ENCODE results near the gene CFAP299. TPM values are rescaled to one million over a fixed set of nuclear protein-coding genes. Genes with fewer than 3 reads are reported as not detected.
"Not testable (repeated sequence)": the region's sequence is repeated elsewhere in the genome, so short reads cannot be mapped to it uniquely, and the experiment has no call there.

CFAP299 gene
- total RNA-seq, 1 experiment from 2014 or later, result not detected

GRCh38 chr4:80324171-80324570, 11.4 kb upstream of the CFAP299 start:
- no peak for DNase-seq (ENCODE audit: extremely low read depth, low read depth)

- no peak for DNase-seq (ENCODE audit: extremely low read depth, low read depth)
These were observed 3.8 kb upstream of the CFAP299 start for GRCh38 chr4:80331693-80332092.

GRCh38 chr4:80333121-80333520, 2.4 kb upstream of the CFAP299 start:
- no peak for DNase-seq (ENCODE audit: extremely low read depth, low read depth)

- no peak for DNase-seq (ENCODE audit: extremely low read depth, low read depth)
These were observed 962 bp upstream of the CFAP299 start for GRCh38 chr4:80334568-80334967.

GRCh38 chr4:80335226-80335553, 340 bp upstream of the CFAP299 start:
- no peak for DNase-seq (ENCODE audit: extremely low read depth, low read depth)

- peak; percentile 3 for DNase-seq (ENCODE audit: extremely low read depth, low read depth)
These were observed 1.1 kb downstream of the CFAP299 start for GRCh38 chr4:80336582-80336981.

GRCh38 chr4:80340036-80340435, 4.5 kb downstream of the CFAP299 start:
- DNase-seq (ENCODE audit: extremely low read depth, low read depth), result no peak

GRCh38 chr4:80342684-80343083, 7.2 kb downstream of the CFAP299 start:
- not testable (repeated sequence) for DNase-seq (ENCODE audit: extremely low read depth, low read depth)

GRCh38 chr4:80343887-80344286, 8.4 kb downstream of the CFAP299 start:
- DNase-seq (ENCODE audit: extremely low read depth, low read depth), result no peak

- DNase-seq (ENCODE audit: extremely low read depth, low read depth), result no peak
These were observed 24.6 kb downstream of the CFAP299 start for GRCh38 chr4:80360084-80360483.

- no peak for DNase-seq (ENCODE audit: extremely low read depth, low read depth)
These were observed 25.4 kb downstream of the CFAP299 start for GRCh38 chr4:80360900-80361299.

GRCh38 chr4:80361329-80361900, 25.9 kb downstream of the CFAP299 start:
- DNase-seq (ENCODE audit: extremely low read depth, low read depth), result peak; percentile 27

- peak; percentile 23 for DNase-seq (ENCODE audit: extremely low read depth, low read depth)
These were observed 27.1 kb downstream of the CFAP299 start for GRCh38 chr4:80362578-80363181.

- DNase-seq (ENCODE audit: extremely low read depth, low read depth), result peak; percentile 37
These were observed 30.4 kb downstream of the CFAP299 start for GRCh38 chr4:80365928-80366327.

- DNase-seq (ENCODE audit: extremely low read depth, low read depth), result no peak
These were observed 32.2 kb downstream of the CFAP299 start for GRCh38 chr4:80367737-80368136.

GRCh38 chr4:80370635-80371034, 35.1 kb downstream of the CFAP299 start:
- DNase-seq (ENCODE audit: extremely low read depth, low read depth), result no peak

- no peak for DNase-seq (ENCODE audit: extremely low read depth, low read depth)
These were observed 35.5 kb downstream of the CFAP299 start for GRCh38 chr4:80371046-80371445.

- no peak for DNase-seq (ENCODE audit: extremely low read depth, low read depth)
These were observed 38.6 kb downstream of the CFAP299 start for GRCh38 chr4:80374180-80374579.

GRCh38 chr4:80382090-80382832, 46.7 kb downstream of the CFAP299 start:
- no peak for DNase-seq (ENCODE audit: extremely low read depth, low read depth)

GRCh38 chr4:80385397-80386280, 50.1 kb downstream of the CFAP299 start:
- no peak for DNase-seq (ENCODE audit: extremely low read depth, low read depth)

- DNase-seq (ENCODE audit: extremely low read depth, low read depth), result no peak
These were observed 50.9 kb downstream of the CFAP299 start for GRCh38 chr4:80386281-80386886.
